8988T (cell line): ENCODE results near the gene STPG3.

Experiments
- DNase-seq: peaks from one replicate; pipeline ENCODE4 v3.0.0; 2011

STPG3 gene

GRCh38 chr9:137267933-137268355, 16.9 kb downstream of the STPG3 start:
- no peak for DNase-seq

DNA sequence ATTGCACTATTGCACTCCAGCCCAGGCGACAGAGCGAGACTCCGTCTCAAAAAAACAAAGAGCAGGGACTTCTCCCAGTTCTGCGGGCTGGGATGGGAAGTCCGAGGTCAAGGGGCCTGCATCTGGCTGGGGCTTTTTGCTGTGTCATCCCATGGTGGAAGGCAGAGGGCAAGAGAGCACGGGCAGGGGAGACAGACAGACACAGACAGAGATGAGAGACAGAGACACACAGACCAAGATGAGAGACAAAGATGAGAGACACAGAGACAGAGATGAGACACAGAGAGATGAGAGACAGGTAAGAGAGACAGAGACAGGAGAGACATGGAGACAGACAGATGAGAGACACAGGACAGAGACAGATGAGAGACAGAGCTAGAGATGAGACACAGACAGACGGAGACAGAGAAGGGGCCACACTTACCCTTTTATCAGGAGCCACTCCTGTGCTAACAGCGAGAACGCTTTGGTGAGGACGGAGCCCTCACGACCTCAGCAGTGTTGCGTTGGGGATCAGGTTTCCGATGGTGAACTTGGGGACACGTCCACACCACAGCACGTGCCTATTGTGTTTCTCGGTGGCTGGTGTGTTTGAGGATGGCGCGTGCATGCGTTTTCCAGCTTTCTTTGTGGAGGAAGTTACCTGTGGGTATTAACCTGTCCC, 17.6 kb downstream of the STPG3 start:
- no peak for DNase-seq

DNA sequence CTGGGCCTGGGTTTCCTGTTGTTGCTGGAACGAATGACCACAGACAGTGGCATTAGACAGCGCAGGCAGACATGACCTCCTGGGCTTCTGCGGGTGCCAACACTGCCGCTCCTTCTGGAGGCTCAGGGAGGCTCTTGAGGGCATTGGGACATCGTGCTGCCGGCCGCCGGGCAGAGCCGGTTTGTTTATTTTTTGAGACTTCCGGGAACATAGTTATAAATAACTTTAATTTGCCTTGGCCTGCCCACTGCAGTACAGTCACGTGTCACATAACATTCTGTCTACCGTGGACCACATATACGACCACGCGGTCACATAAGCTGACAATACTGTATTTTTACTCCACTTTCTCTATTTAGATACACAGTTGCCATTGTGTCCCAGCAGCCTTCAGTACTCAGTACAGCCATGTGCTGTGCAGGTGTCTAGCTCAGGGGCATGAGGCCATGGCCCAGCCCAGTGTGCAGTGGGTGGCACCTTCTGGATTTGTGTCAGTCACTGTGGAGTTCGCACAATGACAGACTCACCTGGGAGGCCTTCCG, 18.2 kb downstream of the STPG3 start:
- DNase-seq = no peak

GRCh38 chr9:137270929-137271695, 20.0 kb downstream of the STPG3 start:
- no peak for DNase-seq

DNA sequence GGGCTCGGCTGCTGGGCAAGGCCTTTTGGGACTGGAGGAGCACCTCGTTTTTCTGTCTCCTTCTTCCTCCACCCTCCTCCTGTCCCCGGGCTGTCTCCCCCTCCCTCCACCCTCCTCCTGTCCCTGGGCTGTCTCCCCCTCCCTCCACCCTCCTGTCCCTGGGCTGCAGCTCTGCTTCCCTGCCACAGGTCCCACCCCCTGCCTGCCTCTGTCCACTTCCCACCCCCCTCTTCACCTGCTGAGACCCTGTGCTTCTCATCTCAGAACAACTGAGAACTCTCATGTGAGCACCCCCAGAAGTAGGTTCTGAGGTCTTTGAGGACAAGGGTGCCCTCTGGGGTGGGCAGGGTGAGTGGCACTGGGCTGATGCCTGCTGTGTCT, 20.6 kb downstream of the STPG3 start:
- no peak for DNase-seq

GRCh38 chr9:137272241-137273094, 21.4 kb downstream of the STPG3 start:
- no peak for DNase-seq

DNA sequence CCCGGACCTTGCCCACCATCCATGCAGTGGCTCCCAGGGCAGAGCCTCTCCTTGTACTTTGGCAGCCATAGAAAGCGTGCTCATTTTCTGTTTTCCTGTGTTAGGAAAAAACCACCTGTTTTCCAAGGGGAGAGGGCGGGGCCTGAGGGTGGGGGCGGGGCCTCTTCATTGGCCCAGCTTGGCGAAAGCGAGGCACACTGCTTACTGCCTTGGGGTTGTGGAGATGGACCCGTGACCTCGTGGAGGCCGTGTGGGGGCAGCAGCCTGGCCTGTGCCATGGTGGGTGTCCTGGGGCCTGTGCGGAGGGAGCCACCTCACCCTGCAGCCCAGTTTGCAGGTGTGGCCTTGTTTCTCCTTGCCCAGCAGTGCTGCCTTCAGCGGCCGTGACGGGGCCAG, 22.0 kb downstream of the STPG3 start:
- DNase-seq = no peak

GRCh38 chr9:137273611-137274320, 22.7 kb downstream of the STPG3 start:
- no peak for DNase-seq

GRCh38 chr9:137275203-137275587, 24.1 kb downstream of the STPG3 start:
- no peak for DNase-seq

DNA sequence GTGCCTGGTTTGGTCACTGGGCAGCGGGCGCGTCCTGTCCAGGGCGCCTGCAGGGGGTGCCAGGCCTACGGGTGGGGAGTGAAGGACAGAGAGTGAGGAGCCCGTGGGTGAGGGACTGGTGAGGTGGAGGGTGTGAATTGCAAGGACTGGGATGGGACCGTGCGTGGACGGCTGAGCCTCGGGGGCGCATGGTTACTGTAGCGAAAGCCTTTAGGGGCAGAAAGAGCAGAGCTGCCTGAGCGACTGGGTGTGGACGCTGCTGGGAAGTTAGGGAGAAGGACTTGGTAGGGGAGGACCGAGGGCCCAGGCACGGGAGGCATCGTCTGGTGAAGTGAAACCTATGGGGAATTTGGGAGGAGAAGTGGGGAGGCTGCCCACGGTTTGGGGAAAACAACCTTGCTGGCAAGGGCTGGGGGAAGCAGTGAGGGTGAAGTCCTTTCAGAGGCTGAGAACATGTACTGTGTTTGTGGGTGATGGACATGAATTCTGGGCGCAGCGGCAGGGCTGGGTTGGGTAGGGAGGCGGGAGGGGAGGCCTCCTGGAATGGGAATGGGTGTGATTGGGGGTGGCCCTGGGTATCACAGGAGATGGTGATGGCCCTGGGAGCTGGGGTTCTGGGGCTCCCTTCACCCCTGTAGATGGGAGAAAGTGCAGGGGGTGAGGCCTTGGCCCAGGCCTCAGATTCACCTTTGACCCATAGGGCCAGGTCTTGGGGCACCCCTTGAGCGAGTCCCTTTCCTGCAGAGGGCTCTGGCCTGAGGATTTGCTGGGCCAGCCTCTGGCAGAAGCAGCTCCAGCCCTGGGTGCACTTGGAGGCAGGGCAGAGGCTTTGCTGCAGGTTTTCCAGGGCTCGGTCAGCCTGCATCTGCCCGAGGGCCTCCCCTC, 24.7 kb downstream of the STPG3 start:
- DNase-seq = no peak

DNA sequence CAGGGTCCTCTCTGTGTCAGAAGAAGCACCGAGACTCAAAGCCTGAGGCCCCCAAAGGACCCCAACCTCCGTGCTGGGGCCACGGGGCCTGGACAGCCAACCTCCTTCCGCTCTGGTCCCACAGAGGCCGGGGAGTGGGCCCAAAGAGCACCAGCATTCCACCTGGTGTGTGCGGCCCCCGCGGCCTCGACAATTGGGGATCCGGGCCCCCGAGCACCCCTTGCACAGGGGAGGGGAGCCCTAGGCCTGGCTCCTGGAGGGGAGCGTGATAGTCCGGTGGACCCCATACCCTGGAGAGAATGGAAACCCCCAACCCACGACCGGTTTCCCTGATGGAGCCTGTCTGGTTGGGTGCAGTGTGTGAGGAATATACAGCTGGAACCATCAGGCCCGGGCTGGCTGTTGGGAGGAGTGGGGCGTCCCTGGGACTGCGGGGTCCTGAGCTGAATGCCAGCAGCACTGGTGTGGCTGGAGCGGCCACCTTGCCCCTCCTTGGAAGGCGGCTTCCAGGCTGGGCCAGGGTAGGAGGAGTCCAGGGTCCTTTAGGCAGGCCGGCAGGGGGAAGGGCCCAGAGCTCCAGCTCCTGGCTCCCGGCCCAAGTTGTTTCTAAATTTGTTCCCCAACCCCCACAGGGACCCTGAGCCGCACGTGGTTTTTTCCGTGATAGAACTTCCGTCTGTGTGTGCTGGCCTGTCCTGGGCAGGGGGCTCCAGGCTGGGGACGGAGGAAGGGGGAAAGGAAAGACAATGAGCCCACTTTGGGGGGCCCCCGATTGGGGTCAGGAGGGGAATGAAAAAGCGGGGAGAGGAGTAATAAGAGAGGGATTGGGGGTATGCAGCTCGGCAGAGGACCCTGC, 25.6 kb downstream of the STPG3 start:
- DNase-seq = no peak

DNA sequence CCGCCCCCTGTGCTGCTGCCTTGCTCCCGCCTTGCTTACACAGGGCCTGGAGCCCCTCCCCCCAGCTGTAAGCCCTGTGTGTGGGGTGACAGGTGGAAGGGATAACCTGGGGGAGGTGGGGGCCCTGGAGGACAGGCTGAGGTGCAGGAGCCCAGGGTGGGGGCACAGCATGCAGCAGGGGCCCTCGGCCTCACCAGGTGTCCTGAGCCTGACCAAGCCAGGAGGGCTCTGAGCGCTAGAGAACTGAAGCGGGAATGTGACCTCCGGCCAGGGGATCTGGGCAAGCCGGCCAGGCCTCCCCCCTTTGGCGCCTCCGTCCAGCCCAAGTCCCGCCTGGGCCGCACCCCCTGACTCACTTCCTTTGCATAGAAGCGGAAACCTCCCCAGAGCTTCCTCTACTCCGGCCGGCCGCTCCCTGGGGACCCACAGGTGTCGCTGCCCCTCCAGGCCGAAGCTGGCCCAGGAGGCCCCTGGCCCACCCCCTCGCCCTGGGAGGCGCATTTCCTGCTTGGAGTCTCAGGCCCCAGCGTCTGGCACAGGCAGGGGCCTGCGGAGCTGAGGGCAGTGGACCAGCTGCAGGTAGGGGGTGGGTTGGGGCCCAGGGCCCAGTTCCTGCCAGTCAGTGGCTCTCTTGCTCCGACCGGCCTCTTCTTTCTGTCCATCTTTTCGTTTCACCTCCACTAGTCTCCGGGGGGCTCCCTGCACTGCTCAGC, 26.4 kb downstream of the STPG3 start, which contains the start of gene TOR4A:
Gene TOR4A, plus strand, starts transcription at position 398 of the 713 bp plus-strand sequence. CDS start 964 bp downstream, outside the sequence.
- DNase-seq = peak; percentile 97

DNA sequence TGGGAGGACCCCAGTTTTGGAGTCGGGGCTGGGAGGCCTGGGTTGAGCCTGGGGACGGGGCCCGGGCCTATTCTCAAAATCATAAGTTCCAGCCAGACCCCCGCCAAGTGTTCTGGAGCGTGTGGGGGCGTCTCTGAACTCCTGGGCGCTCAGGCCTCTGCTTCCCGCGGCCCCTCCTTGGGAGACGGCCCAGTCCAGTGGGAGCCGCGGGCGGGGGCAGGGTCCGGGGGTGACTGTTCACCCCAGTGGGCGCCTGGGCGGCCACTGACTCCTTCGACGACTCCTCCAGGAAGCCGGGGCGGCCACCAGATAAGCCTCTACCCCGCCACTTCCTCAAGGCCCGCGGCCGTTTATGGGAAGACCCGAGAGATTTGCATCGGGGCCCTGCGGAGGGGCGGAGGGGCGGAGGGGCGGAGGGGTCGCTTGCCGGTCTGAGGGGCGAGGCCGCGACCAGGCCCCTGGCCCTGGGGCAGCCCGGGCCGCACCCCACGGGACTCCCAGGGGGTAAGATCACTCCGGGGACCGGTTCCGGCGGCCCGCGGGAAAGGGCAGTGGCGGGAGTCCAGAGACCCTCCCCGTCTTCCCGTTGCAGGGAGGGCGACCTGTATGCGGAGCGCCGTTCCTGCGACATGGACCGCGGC, 27.1 kb downstream of the STPG3 start:
- DNase-seq = no peak

DNA sequence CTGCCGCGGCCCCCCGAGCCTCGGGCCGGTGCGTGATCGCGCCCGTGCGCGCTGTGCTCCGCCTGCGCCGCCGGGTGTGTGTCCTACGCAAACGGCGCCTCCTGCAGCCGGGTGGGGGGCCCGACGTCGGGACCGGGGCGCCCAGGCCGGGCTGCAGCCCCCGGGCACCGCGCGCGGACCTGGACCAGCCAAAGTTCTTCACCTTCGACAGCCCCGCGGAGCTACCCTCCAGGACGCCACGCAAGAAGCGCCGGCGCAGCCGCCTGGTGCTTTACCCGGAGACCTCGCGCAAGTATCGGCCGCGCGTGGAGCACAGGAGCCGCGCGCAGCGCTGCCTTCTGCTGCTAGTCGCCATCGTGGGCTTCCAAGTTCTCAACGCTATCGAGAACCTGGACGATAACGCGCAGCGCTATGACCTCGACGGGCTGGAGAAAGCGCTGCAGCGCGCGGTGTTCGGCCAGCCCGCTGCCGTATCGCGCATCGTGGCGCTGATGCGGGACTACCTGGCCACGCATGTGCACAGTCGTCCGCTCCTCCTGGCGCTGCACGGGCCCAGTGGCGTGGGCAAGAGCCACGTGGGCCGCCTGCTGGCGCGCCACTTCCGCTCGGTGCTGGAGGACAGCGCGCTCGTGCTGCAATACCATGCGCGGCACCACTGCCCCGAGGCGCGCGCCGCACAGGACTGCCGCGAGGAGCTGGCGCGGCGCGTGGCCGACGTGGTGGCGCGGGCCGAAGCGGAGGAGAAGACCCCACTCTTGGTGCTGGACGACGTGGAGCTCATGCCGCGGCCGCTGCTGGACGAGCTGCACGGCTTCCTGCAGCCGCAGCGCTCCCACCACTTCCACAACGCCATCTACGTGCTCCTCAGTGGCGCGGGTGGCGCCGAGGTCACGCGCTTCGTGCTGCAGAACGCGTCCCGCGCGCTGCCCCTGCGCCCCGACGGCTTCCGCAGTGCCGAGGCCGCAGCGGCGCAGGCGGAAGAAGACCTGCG, 27.9 kb downstream of the STPG3 start:
- no peak for DNase-seq

- DNase-seq = no peak
These were observed 28.8 kb downstream of the STPG3 start for GRCh38 chr9:137279741-137280473.

DNA sequence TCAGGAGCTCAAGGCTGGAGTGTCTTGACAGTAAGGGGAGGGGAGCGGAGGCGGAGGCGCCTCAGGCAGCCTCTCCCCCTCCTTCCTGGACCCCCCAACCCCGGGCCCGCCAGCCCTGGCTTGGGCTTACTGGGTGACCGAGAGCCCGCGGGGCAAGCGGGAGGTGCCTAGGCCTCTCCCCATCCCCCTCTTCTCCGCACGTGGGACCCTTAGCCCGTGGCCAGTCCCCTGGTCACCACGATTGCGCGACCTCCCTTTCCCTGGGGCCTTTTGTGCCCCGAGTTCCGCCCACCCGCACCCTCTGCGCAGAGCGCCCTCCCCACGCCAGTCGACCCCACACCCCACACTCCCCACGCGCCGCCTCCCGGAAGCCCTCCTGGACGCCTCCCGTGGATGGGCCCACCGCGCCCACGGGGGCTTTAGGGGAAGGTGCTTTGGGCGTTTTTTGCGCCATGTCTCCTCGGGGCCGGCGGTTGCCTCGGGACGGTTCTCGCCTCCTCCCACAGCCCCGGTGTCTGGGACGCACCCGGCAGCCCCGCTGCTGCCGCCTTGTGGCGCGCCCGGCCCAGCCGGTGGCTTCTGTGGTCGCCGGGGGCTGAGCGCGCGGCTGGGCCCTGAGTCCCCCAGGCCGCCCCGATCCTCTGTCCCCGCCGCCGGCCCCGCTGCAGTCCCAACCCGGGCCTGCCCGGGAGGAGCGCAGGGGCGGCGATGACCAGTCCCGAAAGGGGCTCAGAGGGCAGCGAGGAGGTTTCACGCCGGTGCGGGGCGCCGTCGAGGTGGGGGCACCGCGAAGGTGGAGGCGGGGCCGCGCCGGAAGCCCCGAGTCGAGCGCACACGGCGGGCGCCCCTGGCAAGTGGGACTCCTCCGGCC, 29.6 kb downstream of the STPG3 start:
- DNase-seq = no peak
